ENCODE results near the gene RNF126.
"Not testable (repeated sequence)": the region's sequence is repeated elsewhere in the genome, so short reads cannot be mapped to it uniquely, and the experiment has no call there.

The RNF126 gene

GRCh38 chr19:616062-616700 is 46.8 kb downstream of the RNF126 start:
- no peaks in the 10 kb centered on the region for H3K9me3 Mint-ChIP-seq
- peaks cover 6% of the 10 kb centered on the region for H3K4me1 Mint-ChIP-seq
- H3K36me3 Mint-ChIP-seq = peaks cover 23% of the 10 kb centered on the region
- no peak for DNase-seq (ENCODE audit: low spot score in 2 of 2)
- H3K4me3 Mint-ChIP-seq = no peak overlapping the region
- peaks cover 2% of the 10 kb centered on the region for H3K27me3 Mint-ChIP-seq
- H3K27ac Mint-ChIP-seq = no peak overlapping the region
- ATAC-seq (ENCODE audit: low read depth) = no peak

- DNase-seq (ENCODE audit: low spot score in 2 of 2) = no peak
- Mint-ChIP-seq H3K36me3 (peaks cover 23% of the 10 kb centered on the region), H3K4me1 (peaks cover 10% of the 10 kb centered on the region), H3K27ac (no peak overlapping the region), H3K9me3 (no peaks in the 10 kb centered on the region), H3K4me3 (peak overlapping the region; percentile 62), H3K27me3 (peaks cover 2% of the 10 kb centered on the region)
- no peak for ATAC-seq (ENCODE audit: low read depth)
Measured at GRCh38 chr19:615619-616018, 47.4 kb downstream of the RNF126 start.

GRCh38 chr19:613732-614567 is 49.1 kb downstream of the RNF126 start:
- DNase-seq (ENCODE audit: low spot score in 2 of 2) = no peak

GRCh38 chr19:612941-613340 is 50.1 kb downstream of the RNF126 start:
- DNase-seq (ENCODE audit: low spot score in 2 of 2) (no peak), ATAC-seq (ENCODE audit: low read depth) (no peak)
- H3K9me3 Mint-ChIP-seq = no peaks in the 10 kb centered on the region
- H3K4me1 Mint-ChIP-seq = peaks cover 13% of the 10 kb centered on the region
- peaks cover 10% of the 10 kb centered on the region for H3K36me3 Mint-ChIP-seq
- H3K4me3 Mint-ChIP-seq = no peak overlapping the region
- H3K27me3 Mint-ChIP-seq = peaks cover 2% of the 10 kb centered on the region
- no peak overlapping the region for H3K27ac Mint-ChIP-seq

More at GRCh38 chr19:613732-614567, 49.1 kb downstream of the RNF126 start:
- peaks cover 13% of the 10 kb centered on the region for H3K4me1 Mint-ChIP-seq
- peaks cover 14% of the 10 kb centered on the region for H3K36me3 Mint-ChIP-seq
- no peak overlapping the region for H3K27ac Mint-ChIP-seq
- H3K27me3 Mint-ChIP-seq = peaks cover 2% of the 10 kb centered on the region
- no peak overlapping the region for H3K4me3 Mint-ChIP-seq
- H3K9me3 Mint-ChIP-seq = no peaks in the 10 kb centered on the region
- no peak for ATAC-seq (ENCODE audit: low read depth)

- H3K27me3 Mint-ChIP-seq = peaks cover 2% of the 10 kb centered on the region
- H3K4me3 Mint-ChIP-seq = peak overlapping the region; percentile 67
- H3K9me3 Mint-ChIP-seq = no peaks in the 10 kb centered on the region
- no peak for DNase-seq (ENCODE audit: low spot score in 2 of 2)
- peaks cover 7% of the 10 kb centered on the region for H3K36me3 Mint-ChIP-seq
- peak overlapping the region; percentile 24 for H3K27ac Mint-ChIP-seq
- no peak for ATAC-seq (ENCODE audit: low read depth)
- peaks cover 10% of the 10 kb centered on the region for H3K4me1 Mint-ChIP-seq
Measured at GRCh38 chr19:611481-611868, 51.5 kb downstream of the RNF126 start.

- DNase-seq (ENCODE audit: low spot score in 2 of 2) = no peak
- H3K9me3 Mint-ChIP-seq = no peaks in the 10 kb centered on the region
- H3K27me3 Mint-ChIP-seq = peaks cover 2% of the 10 kb centered on the region
- H3K36me3 Mint-ChIP-seq = peaks cover 7% of the 10 kb centered on the region
- peak overlapping the region; percentile 93 for H3K4me3 Mint-ChIP-seq
- peak; percentile 52 for ATAC-seq (ENCODE audit: low read depth)
- peak overlapping the region; percentile 58 for H3K27ac Mint-ChIP-seq
- H3K4me1 Mint-ChIP-seq = peaks cover 10% of the 10 kb centered on the region
Measured at GRCh38 chr19:610801-611480, 52.1 kb downstream of the RNF126 start.

GRCh38 chr19:610071-610800 is 52.8 kb downstream of the RNF126 start:
- Mint-ChIP-seq H3K4me1 (peaks cover 10% of the 10 kb centered on the region), H3K27me3 (peaks cover 2% of the 10 kb centered on the region), H3K36me3 (peaks cover 7% of the 10 kb centered on the region), H3K27ac (peak overlapping the region; percentile 58), H3K9me3 (no peaks in the 10 kb centered on the region), H3K4me3 (peak overlapping the region; percentile 93)
- DNase-seq (ENCODE audit: low spot score in 2 of 2) = no peak
- ATAC-seq (ENCODE audit: low read depth) = peak; percentile 65

- no peak overlapping the region for H3K27ac Mint-ChIP-seq
- peaks cover 10% of the 10 kb centered on the region for H3K4me1 Mint-ChIP-seq
- DNase-seq (ENCODE audit: low spot score in 2 of 2) (no peak), ATAC-seq (ENCODE audit: low read depth) (no peak)
- H3K36me3 Mint-ChIP-seq = peaks cover 2% of the 10 kb centered on the region
- no peak overlapping the region for H3K4me3 Mint-ChIP-seq
- no peaks in the 10 kb centered on the region for H3K9me3 Mint-ChIP-seq
- H3K27me3 Mint-ChIP-seq = peaks cover 2% of the 10 kb centered on the region
Measured at GRCh38 chr19:609004-609346, 54.0 kb downstream of the RNF126 start.

GRCh38 chr19:608155-609003 is 54.6 kb downstream of the RNF126 start:
- Mint-ChIP-seq H3K36me3 (peaks cover 2% of the 10 kb centered on the region), H3K4me1 (peaks cover 10% of the 10 kb centered on the region), H3K27ac (no peak overlapping the region), H3K9me3 (no peaks in the 10 kb centered on the region), H3K27me3 (peaks cover 2% of the 10 kb centered on the region), H3K4me3 (no peak overlapping the region)
- DNase-seq (ENCODE audit: low spot score in 2 of 2) (no peak), ATAC-seq (ENCODE audit: low read depth) (no peak)

GRCh38 chr19:607301-608154 is 55.5 kb downstream of the RNF126 start:
- Mint-ChIP-seq H3K36me3 (peaks cover under 1% of the 10 kb centered on the region), H3K4me3 (no peak overlapping the region), H3K27me3 (peaks cover under 1% of the 10 kb centered on the region), H3K9me3 (peaks cover under 1% of the 10 kb centered on the region), H3K27ac (no peak overlapping the region), H3K4me1 (peaks cover 11% of the 10 kb centered on the region)
- DNase-seq (ENCODE audit: low spot score in 2 of 2) = no peak
- ATAC-seq (ENCODE audit: low read depth) = no peak

- not testable (repeated sequence) for H3K4me3 Mint-ChIP-seq; H3K36me3 Mint-ChIP-seq; H3K9me3 Mint-ChIP-seq; DNase-seq (ENCODE audit: low spot score in 2 of 2); H3K4me1 Mint-ChIP-seq; H3K27ac Mint-ChIP-seq; H3K27me3 Mint-ChIP-seq; ATAC-seq (ENCODE audit: low read depth)
Measured at GRCh38 chr19:605061-605971, 57.7 kb downstream of the RNF126 start.

- DNase-seq (ENCODE audit: low spot score in 2 of 2) (no peak), ATAC-seq (ENCODE audit: low read depth) (peak; percentile 79)
- Mint-ChIP-seq H3K4me1 (peaks cover 2% of the 10 kb centered on the region), H3K9me3 (peaks cover 4% of the 10 kb centered on the region), H3K4me3 (no peak overlapping the region), H3K27ac (no peak overlapping the region), H3K36me3 (peaks cover 4% of the 10 kb centered on the region), H3K27me3 (peaks cover 4% of the 10 kb centered on the region)
Measured at GRCh38 chr19:604355-604754, 58.7 kb downstream of the RNF126 start.
